Measurements from ENCODE around the gene ARHGEF7.

ARHGEF7 gene

GRCh38 chr13:111202156-111202621 lies 87.1 kb downstream of the ARHGEF7 start:
- no peak for DNase-seq

GRCh38 chr13:111202745-111203144 lies 87.6 kb downstream of the ARHGEF7 start:
- DNase-seq = no peak

- no peak for DNase-seq
These were observed 88.8 kb downstream of the ARHGEF7 start for GRCh38 chr13:111203736-111204389.

GRCh38 chr13:111204438-111205177 lies 89.5 kb downstream of the ARHGEF7 start:
- no peak for DNase-seq

- no peak for DNase-seq
These were observed 91.0 kb downstream of the ARHGEF7 start for GRCh38 chr13:111206148-111206547.

- DNase-seq = no peak
These were observed 94.5 kb downstream of the ARHGEF7 start for GRCh38 chr13:111209613-111210012.

GRCh38 chr13:111210091-111210490 lies 95.0 kb downstream of the ARHGEF7 start:
- DNase-seq = no peak

- DNase-seq = no peak
These were observed 95.7 kb downstream of the ARHGEF7 start for GRCh38 chr13:111210544-111211469.

- DNase-seq = no peak
These were observed 96.8 kb downstream of the ARHGEF7 start for GRCh38 chr13:111211789-111212516.

GRCh38 chr13:111212517-111212873 lies 97.4 kb downstream of the ARHGEF7 start:
- no peak for DNase-seq

- no peak for DNase-seq
These were observed 99.0 kb downstream of the ARHGEF7 start for GRCh38 chr13:111213964-111214726.

GRCh38 chr13:111215081-111216047 lies 100.3 kb downstream of the ARHGEF7 start:
- DNase-seq = no peak

- no peak for DNase-seq
These were observed 101.3 kb downstream of the ARHGEF7 start for GRCh38 chr13:111216166-111216960.

- DNase-seq = no peak
These were observed 102.5 kb downstream of the ARHGEF7 start for GRCh38 chr13:111217641-111218040.

GRCh38 chr13:111219280-111219679 lies 104.2 kb downstream of the ARHGEF7 start:
- no peak for DNase-seq

GRCh38 chr13:111219950-111220349 lies 104.8 kb downstream of the ARHGEF7 start:
- no peak for DNase-seq

GRCh38 chr13:111225166-111225565 lies 110.1 kb downstream of the ARHGEF7 start:
- no peak for DNase-seq

- DNase-seq = no peak
These were observed 110.9 kb downstream of the ARHGEF7 start for GRCh38 chr13:111225810-111226546.

- DNase-seq = no peak
These were observed 112.3 kb downstream of the ARHGEF7 start for GRCh38 chr13:111227405-111227804.

Data from NK-92 treated with Interleukin-12 subunit alpha and Interleukin-12 subunit beta, amount 100 ng/mL, for 24 hours (cell line).